PC-9 (cell line): ENCODE data around the gene UQCRH. TPM values are rescaled to one million over a fixed set of nuclear protein-coding genes. Genes with fewer than 3 reads are reported as not detected.

ENCODE experiments used
- BruUV-seq: library from RNA; stranded (reverse); fragments of 400-500 nt; replicated peaks from 2 replicates; lab custom pipeline; 2021; lab: Mats Ljungman, UMichigan
- CTCF ChIA-PET: fragments of 300-600 bp; sonication (Branson Sonifier 250); formaldehyde crosslinking; loops from one replicate; lab custom pipeline; 2022; ENCODE audit warnings: antibody characterized with exemption; lab: Charles Lee
- POLR2A ChIA-PET: fragments of 300-600 bp; sonication (Branson Sonifier 250); formaldehyde crosslinking; loops from one replicate; lab custom pipeline; 2022; ENCODE audit warnings: antibody characterized with exemption; ENCODE audit not compliant: unreplicated experiment; lab: Charles Lee
- DNase-seq, 2 experiments: peaks; one replicate each; pipeline versions ENCODE4 v3.0.0 to v3.0.0-alpha.2; 2015 to 2022; ENCODE audit warnings: mixed read lengths in 1 of 2
- H2AFZ ChIP-seq: fragments of 200-600 bp; sonication (generic); 2 replicates; pipeline ENCODE4 v1.8.1; 2017; ENCODE audit warnings: antibody characterized with exemption
- H3F3A ChIP-seq: fragments of 200-600 bp; sonication (generic); 2 replicates; pipeline ENCODE4 v1.8.1; 2017; ENCODE audit warnings: antibody characterized with exemption, mild to moderate bottlenecking, low read depth; ENCODE audit not compliant: insufficient read depth
- H3K27ac ChIP-seq: fragments of 200-600 bp; sonication (generic); 2 replicates; pipeline ENCODE4 v1.6.1; 2016; ENCODE audit warnings: mixed run types
- H3K27me3 ChIP-seq: fragments of 200-600 bp; sonication (generic); 2 replicates; pipeline ENCODE4 v1.6.1; 2016; ENCODE audit warnings: low read depth, mixed run types; ENCODE audit not compliant: insufficient read depth
- H3K36me3 ChIP-seq: fragments of 200-600 bp; sonication (generic); 2 replicates; pipeline ENCODE4 v1.6.1; 2016; ENCODE audit warnings: low read depth, mixed run types
- H3K4me1 ChIP-seq: fragments of 200-600 bp; sonication (generic); replicated peaks from 2 replicates; pipeline ENCODE4 v1.6.1; 2016; ENCODE audit warnings: mixed run types; ENCODE audit not compliant: insufficient read depth
- H3K4me2 ChIP-seq: fragments of 200-600 bp; sonication (generic); 2 replicates; pipeline ENCODE4 v1.6.1; 2017; ENCODE audit warnings: mixed run types
- H3K4me3 ChIP-seq: fragments of 200-600 bp; sonication (generic); 2 replicates; pipeline ENCODE4 v1.6.1; 2016; ENCODE audit warnings: mixed run types
- H3K79me2 ChIP-seq: fragments of 200-600 bp; sonication (generic); 2 replicates; pipeline ENCODE4 v1.6.1; 2017; ENCODE audit warnings: low read depth, mixed run types
- H3K9me2 ChIP-seq: fragments of 200-600 bp; sonication (generic); 2 replicates; pipeline ENCODE4 v1.8.1; 2017; ENCODE audit warnings: mild to moderate bottlenecking; ENCODE audit not compliant: insufficient read depth
- H3K9me3 ChIP-seq: fragments of 200-600 bp; sonication (generic); 2 replicates; pipeline ENCODE4 v1.8.1; 2016; ENCODE audit warnings: low read depth; ENCODE audit not compliant: insufficient read depth
- H4K20me1 ChIP-seq: fragments of 200-600 bp; sonication (generic); 2 replicates; pipeline ENCODE4 v1.8.1; 2017; ENCODE audit not compliant: insufficient read depth
- CTCF ChIP-seq: fragments of 200-600 bp; sonication (generic); conservative IDR thresholded peaks from 2 replicates; pipeline ENCODE4 v1.6.1; 2017; ENCODE audit warnings: mixed run types, antibody characterized with exemption, mild to moderate bottlenecking, moderate library complexity
- EZH2 ChIP-seq: fragments of 200-600 bp; sonication (generic); IDR thresholded peaks from 2 replicates; pipeline ENCODE4 v1.8.0; 2017; ENCODE audit warnings: antibody characterized with exemption, low read depth
- intact Hi-C: fragments of 100-400 bp; cut with micrococcal nuclease; formaldehyde crosslinking; loops from one replicate; pipeline ENCODE4 v1.10.0; 2022; ENCODE audit not compliant: unreplicated experiment
- total RNA-seq: library from RNA; stranded (reverse); gene quantifications from 2 replicates; pipeline ENCODE4 v1.2.3, GENCODE V29; 2021

The UQCRH gene
- total RNA-seq, 1 experiment from 2014 or later, result 551 TPM

DNA sequence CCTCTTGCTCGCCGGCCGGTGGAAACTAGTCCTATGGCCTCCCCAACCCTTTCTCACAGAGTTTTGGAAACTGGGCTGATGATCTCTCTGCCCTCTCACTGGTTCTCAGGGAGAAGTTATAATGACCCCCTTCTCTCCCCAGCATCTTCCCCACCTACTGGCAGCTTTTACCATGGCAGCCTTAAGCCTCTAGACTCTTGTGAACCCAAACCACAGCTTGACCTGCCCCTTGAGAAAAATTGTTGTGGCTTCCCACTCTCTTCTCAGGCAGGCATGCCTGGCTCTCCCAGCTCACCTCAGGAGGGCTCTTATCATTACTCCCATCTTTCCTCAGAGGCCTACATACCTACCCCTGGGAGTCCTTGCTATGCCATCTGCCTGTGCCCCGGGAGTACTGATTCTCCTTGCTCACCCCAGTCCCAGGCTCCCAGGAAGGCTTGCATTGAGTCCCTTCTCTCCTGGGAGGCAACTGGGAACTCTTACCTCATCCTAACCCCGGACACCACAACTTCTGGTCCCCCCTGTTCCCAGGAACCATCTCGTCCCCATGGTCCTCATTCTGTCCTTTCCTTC lies 38.7 kb downstream of the UQCRH start:
- intact Hi-C loops, result loop anchor here (10.0 kb wide), 1 partner anchor 1327 kb away; the partner anchor contains the start of genes HECTD3 and UROD
- Histone ChIP-seq H3K9me3 (no peaks in the 10 kb centered on the region), H3K4me3 (no peak overlapping the region), H3K9me2 (no peaks in the 10 kb centered on the region), H3K27ac (no peak overlapping the region), H3F3A (peaks cover 39% of the 10 kb centered on the region), H4K20me1 (no peaks in the 10 kb centered on the region), H3K79me2 (peaks cover 17% of the 10 kb centered on the region), H3K36me3 (no peaks in the 10 kb centered on the region; the same call in 1 of the 2 replicates), H3K27me3 (no peaks in the 10 kb centered on the region), H3K4me1 (peaks cover 20% of the 10 kb centered on the region; the same call in 1 of the 2 replicates), H3K4me2 (peak overlapping the region; percentile 83; the same call in 1 of the 2 replicates), H2AFZ (no peak overlapping the region)
- ChIA-PET CTCF (interaction anchor here (0.7 kb wide), 1 partner anchor 22 kb away, joined by 4 read pairs; no protein-coding TSS in a partner anchor), POLR2A (interaction anchor here (0.6 kb wide), 1 partner anchor 14 kb away, joined by 3 read pairs; no protein-coding TSS in a partner anchor)
- TF ChIP-seq EZH2, result no peak
- peak; percentile 32; the same call in 1 of the 2 replicates for TF ChIP-seq CTCF
- no TSS peak for BruUV-seq
- DNase-seq, result peak in 1 of 2 experiments; percentile 25

- Histone ChIP-seq H4K20me1 (no peaks in the 10 kb centered on the region), H3K9me3 (no peaks in the 10 kb centered on the region), H3K4me2 (no peak overlapping the region), H3K27me3 (no peaks in the 10 kb centered on the region), H3K27ac (no peak overlapping the region), H3K36me3 (peaks cover 4% of the 10 kb centered on the region; the same call in 1 of the 2 replicates), H2AFZ (no peak overlapping the region), H3K79me2 (peaks cover 17% of the 10 kb centered on the region), H3K4me3 (no peak overlapping the region), H3F3A (peaks cover 45% of the 10 kb centered on the region), H3K9me2 (no peaks in the 10 kb centered on the region), H3K4me1 (peaks cover 23% of the 10 kb centered on the region; the same call in 1 of the 2 replicates)
- no TSS peak for BruUV-seq
- TF ChIP-seq CTCF (no peak), EZH2 (no peak)
- intact Hi-C loops, result loop anchor here (10.0 kb wide), 1 partner anchor 1328 kb away; the partner anchor contains the start of genes HECTD3 and UROD
- CTCF ChIA-PET, result no interaction called here
- POLR2A ChIA-PET, result no interaction called here
- DNase-seq, result no peak
Measured at GRCh38 chr1:46342677-46343350, 39.3 kb downstream of the UQCRH start.

- H3K4me1 ChIP-seq, result peaks cover 24% of the 10 kb centered on the region; the same call in 1 of the 2 replicates
- no peak for DNase-seq
- no peaks in the 10 kb centered on the region for H3K9me2 ChIP-seq
- TF ChIP-seq EZH2, result no peak
- TF ChIP-seq CTCF, result no peak
- no peak overlapping the region for H3K27ac ChIP-seq
- peaks cover 17% of the 10 kb centered on the region for H3K79me2 ChIP-seq
- BruUV-seq, result no TSS peak
- no peaks in the 10 kb centered on the region for H3K9me3 ChIP-seq
- no peaks in the 10 kb centered on the region for H3K27me3 ChIP-seq
- H3K36me3 ChIP-seq, result peaks cover 4% of the 10 kb centered on the region; the same call in 1 of the 2 replicates
- no peak overlapping the region for H2AFZ ChIP-seq
- no peak overlapping the region for H3K4me2 ChIP-seq
- no peaks in the 10 kb centered on the region for H4K20me1 ChIP-seq
- POLR2A ChIA-PET, result no interaction called here
- intact Hi-C loops, result loop anchor here (10.0 kb wide), 1 partner anchor 1329 kb away; the partner anchor contains the start of genes HECTD3 and UROD
- H3F3A ChIP-seq, result peaks cover 41% of the 10 kb centered on the region
- no peak overlapping the region for H3K4me3 ChIP-seq
- CTCF ChIA-PET, result interaction anchor here (1.3 kb wide), 1 partner anchor 10 kb away, joined by 4 read pairs; no protein-coding TSS in a partner anchor
Measured at GRCh38 chr1:46343351-46343695, 39.8 kb downstream of the UQCRH start.
